GM18505 (cell line): ENCODE measurements around the gene NUBPL.
"Not testable (repeated sequence)": the region's sequence is repeated elsewhere in the genome, so short reads cannot be mapped to it uniquely, and the experiment has no call there.

Experiments
- ATAC-seq: cut with Tn5 transposase; IDR thresholded peaks from one replicate; pipeline ENCODE4 v1.9.1; 2021; ENCODE audit not compliant: unreplicated experiment
- POLR2A ChIP-seq: IDR thresholded peaks from 4 replicates; pipeline ENCODE4 v1.6.1; 2011; ENCODE audit warnings: borderline replicate concordance; ENCODE audit not compliant: insufficient read depth, insufficient read length; ENCODE audit errors: extremely low read depth

Gene NUBPL

GRCh38 chr14:31884776-31885379 lies 323.7 kb downstream of the NUBPL start:
- TF ChIP-seq POLR2A: no peak

GRCh38 chr14:31886156-31886835 lies 325.1 kb downstream of the NUBPL start:
- TF ChIP-seq POLR2A: no peak
- ATAC-seq: no peak

More at GRCh38 chr14:31884776-31885379, 323.7 kb downstream of the NUBPL start:
- ATAC-seq: no peak

- TF ChIP-seq POLR2A: no peak
- ATAC-seq: no peak
Measured at GRCh38 chr14:31887929-31888580, 326.9 kb downstream of the NUBPL start.

GRCh38 chr14:31889297-31889696 lies 328.1 kb downstream of the NUBPL start:
- TF ChIP-seq POLR2A: no peak
- no peak for ATAC-seq

GRCh38 chr14:31890202-31890601 lies 329.0 kb downstream of the NUBPL start:
- ATAC-seq: not testable (repeated sequence)

- TF ChIP-seq POLR2A: no peak
- no peak for ATAC-seq
Measured at GRCh38 chr14:31893221-31893757, 332.1 kb downstream of the NUBPL start.

GRCh38 chr14:31894351-31894750 lies 333.1 kb downstream of the NUBPL start:
- ATAC-seq: no peak
- no peak for TF ChIP-seq POLR2A

- no peak for TF ChIP-seq POLR2A
- no peak for ATAC-seq
Measured at GRCh38 chr14:31895206-31895605, 334.0 kb downstream of the NUBPL start.

GRCh38 chr14:31895646-31896045 lies 334.4 kb downstream of the NUBPL start:
- no peak for ATAC-seq

GRCh38 chr14:31897581-31898186 lies 336.5 kb downstream of the NUBPL start:
- no peak for TF ChIP-seq POLR2A
- no peak for ATAC-seq

More at GRCh38 chr14:31895646-31896045, 334.4 kb downstream of the NUBPL start:
- TF ChIP-seq POLR2A: no peak

GRCh38 chr14:31898838-31899528 lies 337.8 kb downstream of the NUBPL start:
- no peak for TF ChIP-seq POLR2A
- no peak for ATAC-seq

GRCh38 chr14:31902002-31902401 lies 340.8 kb downstream of the NUBPL start:
- no peak for ATAC-seq
- no peak for TF ChIP-seq POLR2A
